Loucy (cell line): ENCODE results near the gene MESD.

Experiments used
- EZH2phosphoT487 ChIP-seq: fragments of 200-600 bp; IDR thresholded peaks from 2 replicates; pipeline ENCODE4 v1.6.1; 2018; ENCODE audit warnings: antibody characterized with exemption, mild to moderate bottlenecking, moderate library complexity, borderline replicate concordance
- TF ChIP-seq, protein P1 (sequence below): fragments of 200-600 bp; sonication (generic); conservative IDR thresholded peaks from 2 replicates; pipeline ENCODE4 v1.5.1; 2014; ENCODE audit warnings: mild to moderate bottlenecking, antibody characterized with exemption, low read length

DNA sequence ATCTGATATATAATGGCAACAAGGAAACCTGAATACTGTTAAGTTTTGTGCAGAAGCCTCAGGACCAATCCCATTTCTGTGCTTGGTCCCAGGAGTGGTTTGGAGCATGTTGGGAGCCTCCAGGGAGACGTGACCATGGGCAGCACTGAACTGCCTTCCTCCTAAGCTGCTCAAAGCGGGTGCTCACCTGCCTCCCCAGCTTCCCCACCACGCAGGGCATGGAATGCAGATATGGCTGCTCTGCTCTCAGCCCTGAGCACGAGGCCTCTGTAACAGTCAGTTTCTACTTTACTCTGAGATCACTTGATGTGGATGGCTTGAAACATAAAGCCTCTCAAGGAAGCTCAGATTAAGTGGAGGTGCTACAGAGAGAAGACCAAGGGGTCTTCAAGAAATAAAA, 49.3 kb downstream of the MESD start:
- TF ChIP-seq, protein P1, sequence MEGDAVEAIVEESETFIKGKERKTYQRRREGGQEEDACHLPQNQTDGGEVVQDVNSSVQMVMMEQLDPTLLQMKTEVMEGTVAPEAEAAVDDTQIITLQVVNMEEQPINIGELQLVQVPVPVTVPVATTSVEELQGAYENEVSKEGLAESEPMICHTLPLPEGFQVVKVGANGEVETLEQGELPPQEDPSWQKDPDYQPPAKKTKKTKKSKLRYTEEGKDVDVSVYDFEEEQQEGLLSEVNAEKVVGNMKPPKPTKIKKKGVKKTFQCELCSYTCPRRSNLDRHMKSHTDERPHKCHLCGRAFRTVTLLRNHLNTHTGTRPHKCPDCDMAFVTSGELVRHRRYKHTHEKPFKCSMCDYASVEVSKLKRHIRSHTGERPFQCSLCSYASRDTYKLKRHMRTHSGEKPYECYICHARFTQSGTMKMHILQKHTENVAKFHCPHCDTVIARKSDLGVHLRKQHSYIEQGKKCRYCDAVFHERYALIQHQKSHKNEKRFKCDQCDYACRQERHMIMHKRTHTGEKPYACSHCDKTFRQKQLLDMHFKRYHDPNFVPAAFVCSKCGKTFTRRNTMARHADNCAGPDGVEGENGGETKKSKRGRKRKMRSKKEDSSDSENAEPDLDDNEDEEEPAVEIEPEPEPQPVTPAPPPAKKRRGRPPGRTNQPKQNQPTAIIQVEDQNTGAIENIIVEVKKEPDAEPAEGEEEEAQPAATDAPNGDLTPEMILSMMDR: no peak
- no peak for TF ChIP-seq EZH2phosphoT487
